GM15510 (cell line): ENCODE results near the gene PTPRT.

Experiments
- POLR2A ChIP-seq: IDR thresholded peaks from 3 replicates; pipeline ENCODE4 v1.6.1; 2011; ENCODE audit warnings: borderline replicate concordance; ENCODE audit not compliant: insufficient read length; ENCODE audit errors: extremely low read depth

The PTPRT gene

GRCh38 chr20:42099101-42099500, 1090.6 kb downstream of the PTPRT start:
- TF ChIP-seq POLR2A: no peak

- TF ChIP-seq POLR2A: no peak
These were observed 1091.3 kb downstream of the PTPRT start for GRCh38 chr20:42098418-42098817.

GRCh38 chr20:42097741-42098140, 1092.0 kb downstream of the PTPRT start:
- TF ChIP-seq POLR2A: no peak

- no peak for TF ChIP-seq POLR2A
These were observed 1094.5 kb downstream of the PTPRT start for GRCh38 chr20:42095221-42095620.

GRCh38 chr20:42093542-42094440, 1095.9 kb downstream of the PTPRT start:
- TF ChIP-seq POLR2A: no peak

GRCh38 chr20:42093041-42093440, 1096.7 kb downstream of the PTPRT start:
- TF ChIP-seq POLR2A: no peak

- no peak for TF ChIP-seq POLR2A
These were observed 1104.3 kb downstream of the PTPRT start for GRCh38 chr20:42085366-42085765.

GRCh38 chr20:42083280-42083679, 1106.4 kb downstream of the PTPRT start:
- no peak for TF ChIP-seq POLR2A

- TF ChIP-seq POLR2A: no peak
These were observed 1107.1 kb downstream of the PTPRT start for GRCh38 chr20:42082611-42083010.

GRCh38 chr20:42080956-42081355, 1108.8 kb downstream of the PTPRT start:
- no peak for TF ChIP-seq POLR2A

- TF ChIP-seq POLR2A: no peak
These were observed 1114.8 kb downstream of the PTPRT start for GRCh38 chr20:42074944-42075343.

GRCh38 chr20:42067596-42067995, 1122.1 kb downstream of the PTPRT start:
- no peak for TF ChIP-seq POLR2A

- no peak for TF ChIP-seq POLR2A
These were observed 1122.5 kb downstream of the PTPRT start for GRCh38 chr20:42067174-42067573.

GRCh38 chr20:42063141-42063540, 1126.6 kb downstream of the PTPRT start:
- no peak for TF ChIP-seq POLR2A

GRCh38 chr20:42053350-42053749, 1136.4 kb downstream of the PTPRT start:
- no peak for TF ChIP-seq POLR2A

- no peak for TF ChIP-seq POLR2A
These were observed 1137.8 kb downstream of the PTPRT start for GRCh38 chr20:42051921-42052320.
